ENCODE measurements around the gene ZBTB16. TPM values are rescaled to one million over a fixed set of nuclear protein-coding genes. Genes with fewer than 3 reads are reported as not detected.

Gene ZBTB16
- total and polyA plus RNA-seq, 4 donors: 21.4 to 224 (median 102) TPM

GRCh38 chr11:114110952-114111947, 51.7 kb downstream of the ZBTB16 start:
- Histone ChIP-seq H3K27ac (ENCODE audit: low read depth in 1 of 2, low read length in 1 of 2) (peak overlapping the region in 1 of 2 donors; percentile 68), H3K9ac (ENCODE audit: insufficient read depth in 1 of 2, low read length in 2 of 2) (no peak overlapping the region), H3K4me1 (ENCODE audit: control insufficient read depth in 5 of 5, insufficient read depth in 5 of 5, low read length in 5 of 5) (peaks cover 5 to 59% (median 34%) of the 10 kb centered on the region in 5 donors), H3K4me3 (no peak overlapping the region), H3K27me3 (ENCODE audit: control insufficient read depth in 3 of 3, insufficient read depth in 3 of 3, low read length in 2 of 3) (peaks cover 0 to 7% (median 5%) of the 10 kb centered on the region in 3 donors), H3K36me3 (ENCODE audit: control insufficient read depth in 4 of 4, insufficient read depth in 4 of 4, low read length in 4 of 4) (peaks cover 0 to 13% (median 5%) of the 10 kb centered on the region in 4 donors), H3K9me3 (ENCODE audit: control insufficient read depth in 4 of 4, insufficient read depth in 3 of 4, low read length in 3 of 4) (no peaks in the 10 kb centered on the region)
- peak; percentile 74 to 84 (median 82) for DNase-seq
- peak; percentile 25 for ATAC-seq (ENCODE audit: insufficient read depth, low FRiP score)
- 22 to 24% methylated on average over 12 of the region's 12 CpGs for WGBS, 2 donors
- TF ChIP-seq CTCF (IDR thresholded peaks at IDR 0.05; ENCODE audit: control extremely low read depth, extremely low read depth): no peak

- Histone ChIP-seq H3K9me3 (ENCODE audit: control insufficient read depth in 4 of 4, insufficient read depth in 3 of 4, low read length in 3 of 4) (no peaks in the 10 kb centered on the region), H3K4me1 (ENCODE audit: control insufficient read depth in 5 of 5, insufficient read depth in 5 of 5, low read length in 5 of 5) (peaks cover 0 to 39% (median 26%) of the 10 kb centered on the region in 5 donors), H3K4me3 (no peak overlapping the region), H3K9ac (ENCODE audit: insufficient read depth in 1 of 2, low read length in 2 of 2) (no peak overlapping the region), H3K36me3 (ENCODE audit: control insufficient read depth in 4 of 4, insufficient read depth in 4 of 4, low read length in 4 of 4) (peaks cover 0 to 11% (median 2%) of the 10 kb centered on the region in 4 donors), H3K27me3 (ENCODE audit: control insufficient read depth in 3 of 3, insufficient read depth in 3 of 3, low read length in 2 of 3) (peaks cover 0 to 7% (median 5%) of the 10 kb centered on the region in 3 donors), H3K27ac (ENCODE audit: low read depth in 1 of 2, low read length in 1 of 2) (peak overlapping the region in 1 of 2 donors; percentile 68)
- no peak for TF ChIP-seq CTCF (IDR thresholded peaks at IDR 0.05; ENCODE audit: control extremely low read depth, extremely low read depth)
- DNase-seq: no peak
- ATAC-seq (ENCODE audit: insufficient read depth, low FRiP score): no peak
- WGBS, 2 donors: 68 to 74% methylated on average over 14 of the region's 14 CpGs
Measured at GRCh38 chr11:114115451-114115928, 56.0 kb downstream of the ZBTB16 start.

GRCh38 chr11:114116357-114116756, 56.8 kb downstream of the ZBTB16 start:
- Histone ChIP-seq H3K27me3 (ENCODE audit: control insufficient read depth in 3 of 3, insufficient read depth in 3 of 3, low read length in 2 of 3) (peaks cover 0 to 7% (median 5%) of the 10 kb centered on the region in 3 donors), H3K9me3 (ENCODE audit: control insufficient read depth in 4 of 4, insufficient read depth in 3 of 4, low read length in 3 of 4) (no peaks in the 10 kb centered on the region), H3K9ac (ENCODE audit: insufficient read depth in 1 of 2, low read length in 2 of 2) (no peak overlapping the region), H3K36me3 (ENCODE audit: control insufficient read depth in 4 of 4, insufficient read depth in 4 of 4, low read length in 4 of 4) (peaks cover 0 to 11% (median 5%) of the 10 kb centered on the region in 4 donors), H3K4me3 (no peak overlapping the region), H3K27ac (ENCODE audit: low read depth in 1 of 2, low read length in 1 of 2) (no peak overlapping the region), H3K4me1 (ENCODE audit: control insufficient read depth in 5 of 5, insufficient read depth in 5 of 5, low read length in 5 of 5) (peaks cover 0 to 43% (median 22%) of the 10 kb centered on the region in 5 donors)
- 71 to 76% methylated on average over 5 of the region's 5 CpGs for whole genome bisulfite sequencing, 2 donors
- DNase-seq (no peak), ATAC-seq (ENCODE audit: insufficient read depth, low FRiP score) (peak; percentile 31)
- no peak for TF ChIP-seq CTCF (IDR thresholded peaks at IDR 0.05; ENCODE audit: control extremely low read depth, extremely low read depth)
